Esophagus mucosa (tissue), 1 donor: ENCODE data around the gene CSRP1. TPM values are rescaled to one million over a fixed set of nuclear protein-coding genes. Genes with fewer than 3 reads are reported as not detected.
"Not testable (repeated sequence)": the region's sequence is repeated elsewhere in the genome, so short reads cannot be mapped to it uniquely, and the experiment has no call there.

Source experiments
- ATAC-seq: fragments of 200-7000 bp; cut with Tn5 transposase; one replicate; pipeline ENCODE4 v1.9.1; 2020
- total RNA-seq: library from RNA; stranded (reverse); gene quantifications from one replicate; pipeline ENCODE4 v1.2.4, GENCODE V29; 2023
- donor health status: DM: yes; HTN: yes; CAD: no.

The CSRP1 gene
- total RNA-seq, 1 donor from 2014 or later = 115 TPM

GRCh38 chr1:201496296-201496690 lies 10.6 kb downstream of the CSRP1 start:
- no peak for ATAC-seq

DNA sequence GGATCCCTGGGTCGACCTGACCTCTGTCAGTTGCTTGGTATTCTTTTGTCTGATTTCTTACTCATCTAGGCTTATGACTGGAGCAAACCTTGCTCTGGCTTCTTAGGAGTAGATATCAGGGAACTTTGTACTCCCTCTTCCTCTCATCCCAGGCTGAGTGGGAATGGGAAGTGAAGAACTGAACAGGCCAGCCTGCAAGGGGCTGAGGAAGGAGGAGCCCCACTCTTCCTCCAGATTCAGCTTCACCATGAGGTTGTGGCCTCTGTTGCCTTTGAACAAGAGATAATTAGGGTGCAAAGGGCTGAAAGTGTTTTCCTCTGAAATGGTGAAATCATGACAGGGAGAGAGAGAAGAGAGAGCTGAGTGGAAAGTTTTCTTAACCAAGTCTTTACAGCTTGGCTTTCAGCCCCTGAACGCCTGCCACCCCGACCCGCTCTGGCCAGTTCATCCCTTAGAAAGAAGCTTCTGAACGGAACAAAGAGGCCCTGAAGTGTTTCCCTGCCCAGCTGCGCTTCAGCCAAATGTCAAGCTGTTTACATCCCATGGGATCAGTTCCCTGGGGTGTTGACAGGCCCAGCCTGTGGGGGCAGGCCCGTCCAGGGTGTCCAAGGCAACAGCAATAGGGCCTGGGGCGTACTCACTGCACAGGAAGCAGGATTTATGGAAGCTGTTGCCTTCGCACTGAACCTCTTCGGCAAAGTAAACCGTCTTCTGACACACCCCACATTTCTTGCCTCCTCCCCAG lies 11.2 kb downstream of the CSRP1 start:
- peak; percentile 86 for ATAC-seq

- ATAC-seq = no peak
These were observed 12.9 kb downstream of the CSRP1 start for GRCh38 chr1:201493757-201494617.

DNA sequence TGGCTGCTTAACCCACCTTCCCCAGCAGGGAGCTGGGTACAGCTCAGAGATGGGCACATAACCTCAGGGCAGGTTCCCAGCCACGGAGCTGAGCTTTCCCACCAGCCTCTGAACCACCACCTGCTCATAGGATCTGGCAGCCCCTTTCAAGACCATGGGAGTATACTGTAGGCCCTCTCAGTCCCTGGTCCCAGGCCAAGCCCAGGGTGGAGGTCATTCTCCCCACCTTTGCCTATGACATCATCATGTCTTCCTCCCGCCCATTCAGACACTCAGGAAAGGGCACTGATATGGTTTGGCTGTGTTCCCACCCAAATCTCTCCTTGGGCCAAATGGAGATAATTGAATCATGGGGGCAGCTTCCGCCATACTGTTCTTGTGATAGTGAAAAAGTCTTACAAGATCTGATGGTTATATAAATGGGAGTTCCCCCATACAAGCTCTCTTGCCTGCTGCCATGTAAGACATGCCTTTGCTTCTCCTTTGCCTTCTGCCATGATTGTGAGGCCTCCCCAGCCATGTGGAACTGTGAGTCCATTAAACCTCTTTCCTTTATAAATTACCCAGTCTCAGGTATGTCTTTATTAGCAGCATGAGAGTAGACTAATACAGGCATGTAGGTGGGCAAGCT lies 13.8 kb downstream of the CSRP1 start:
- not testable (repeated sequence) for ATAC-seq

DNA sequence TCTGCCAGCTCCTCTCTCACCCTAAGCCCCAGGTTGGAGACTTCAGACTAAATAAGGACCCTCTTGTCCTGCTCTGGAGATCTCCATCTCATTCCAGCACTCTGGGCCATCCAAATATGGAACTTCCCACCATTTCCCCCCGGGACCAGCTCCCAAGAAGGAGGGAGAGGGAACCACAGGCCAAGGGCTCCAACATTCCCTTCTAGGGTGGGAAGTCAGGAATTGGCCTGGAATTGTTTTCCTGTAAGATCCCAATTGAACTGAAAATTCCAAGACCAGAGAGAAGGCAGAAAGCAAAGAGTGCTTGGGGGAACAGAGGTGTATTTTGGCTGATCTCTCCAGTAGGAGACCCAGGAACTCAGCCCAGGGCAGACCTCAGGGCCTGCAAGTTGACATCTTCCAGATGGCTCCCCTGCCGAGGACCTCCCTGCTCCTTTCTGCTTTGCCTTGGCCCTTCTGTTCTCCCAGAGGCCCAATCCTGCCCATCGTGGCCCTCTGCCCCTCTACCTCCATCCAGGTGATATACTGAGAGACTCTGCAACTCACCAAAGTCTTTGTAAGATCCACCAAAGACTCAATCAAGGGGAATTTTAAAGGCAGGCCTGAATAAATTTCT lies 14.9 kb downstream of the CSRP1 start:
- ATAC-seq = no peak

DNA sequence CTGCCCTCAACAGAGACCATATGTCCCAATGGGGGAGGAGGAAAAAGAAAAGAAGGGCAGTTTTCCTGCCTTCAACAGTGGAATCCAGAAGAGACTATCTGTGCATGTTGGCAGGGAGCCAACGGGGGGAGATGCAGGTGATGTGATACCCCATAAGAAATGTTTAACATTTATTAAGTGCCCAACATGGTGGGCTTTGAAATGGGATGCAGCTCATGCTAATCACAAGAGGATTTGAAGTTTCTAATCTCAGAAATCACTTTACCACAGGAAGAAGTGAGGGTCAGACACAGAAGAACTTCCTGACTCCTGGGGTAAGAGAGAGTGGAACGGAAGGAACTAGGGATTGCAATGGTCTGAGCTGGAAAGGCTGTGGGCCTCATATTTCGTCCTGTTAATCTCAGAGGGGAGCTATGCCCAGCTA lies 16.2 kb downstream of the CSRP1 start:
- no peak for ATAC-seq

DNA sequence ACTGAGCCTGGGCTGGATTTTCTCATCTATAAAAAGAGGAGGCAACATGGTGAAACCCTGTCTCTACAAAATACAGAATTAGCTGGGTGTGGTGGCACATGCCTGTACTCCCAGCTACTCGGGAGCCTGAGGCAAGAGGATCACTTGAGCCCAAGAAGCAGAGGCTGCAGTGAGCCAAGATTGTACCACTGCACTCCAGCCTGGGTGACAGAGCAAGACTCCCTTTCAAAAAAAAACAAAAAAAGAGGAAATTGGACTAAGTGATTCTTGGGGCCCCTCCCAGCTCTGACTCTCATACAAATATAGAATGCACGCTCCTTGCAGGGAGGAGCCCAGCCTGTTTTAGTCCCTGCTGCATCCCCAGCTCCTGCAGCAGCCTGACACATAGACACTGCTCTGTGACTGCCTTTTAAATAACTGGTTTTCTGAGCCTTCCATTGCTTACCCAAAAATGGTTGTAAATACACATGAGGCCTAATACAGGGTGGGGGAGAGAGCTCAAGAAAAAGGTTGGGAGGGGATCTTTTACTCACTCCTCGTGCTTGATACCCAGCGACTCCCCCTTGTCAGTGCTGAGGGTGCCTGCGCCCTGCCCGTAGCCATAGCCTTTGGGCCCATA lies 17.2 kb downstream of the CSRP1 start:
- ATAC-seq = peak; percentile 29

DNA sequence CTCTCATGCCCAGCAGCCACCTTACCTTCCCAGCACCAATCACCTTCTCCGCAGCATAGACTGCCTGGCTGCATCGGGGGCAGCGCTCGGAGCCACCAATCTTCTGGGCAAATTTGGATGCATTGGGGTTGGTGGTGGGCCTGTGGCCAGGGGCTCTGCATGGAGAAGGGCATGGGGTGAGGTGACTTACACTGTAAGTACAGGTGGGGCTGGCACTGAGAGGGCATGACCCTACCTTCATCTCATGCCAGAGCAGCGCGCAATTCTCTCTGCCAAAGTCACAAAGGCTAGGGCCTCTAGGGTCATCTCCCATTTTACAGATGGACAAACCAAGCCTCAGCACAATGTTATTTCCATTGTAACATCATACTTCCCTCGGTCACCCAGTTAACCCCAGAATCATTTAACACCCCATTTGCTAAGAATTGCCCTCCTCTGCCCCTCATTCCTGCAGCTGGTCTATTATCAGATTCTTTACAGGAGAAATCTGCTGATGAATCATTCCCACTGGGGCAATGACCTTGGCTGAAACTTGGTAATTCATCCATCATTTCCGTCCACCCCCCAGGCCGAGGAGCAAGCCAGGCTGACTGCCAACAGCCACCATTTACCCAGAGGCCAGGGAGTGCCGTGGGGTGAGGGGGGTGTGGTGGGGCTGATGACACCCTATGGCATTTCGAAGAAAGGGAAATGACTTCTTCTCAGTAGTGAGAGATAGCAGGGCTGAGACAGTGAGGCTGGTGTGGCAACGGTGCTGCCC lies 17.9 kb downstream of the CSRP1 start:
- ATAC-seq = peak; percentile 67

DNA sequence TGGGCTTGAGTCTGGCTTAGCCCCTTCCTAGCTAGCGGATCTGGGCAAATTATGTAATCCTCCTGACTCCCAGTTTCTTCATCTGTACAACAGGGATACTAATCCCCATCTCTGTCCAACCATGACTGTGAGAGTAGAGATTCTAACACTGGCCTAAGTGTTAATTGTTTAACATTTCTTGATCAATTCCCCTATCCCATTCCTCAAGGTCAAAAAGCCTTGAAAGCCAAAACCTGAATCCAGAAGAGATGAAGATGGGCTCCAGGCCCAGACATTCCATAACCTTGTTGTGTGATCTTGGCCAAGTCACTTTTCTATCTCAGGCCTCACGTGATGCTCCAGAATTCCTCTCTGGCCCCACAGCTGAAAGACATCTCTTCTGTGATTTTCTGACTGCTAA lies 19.2 kb downstream of the CSRP1 start:
- no peak for ATAC-seq

DNA sequence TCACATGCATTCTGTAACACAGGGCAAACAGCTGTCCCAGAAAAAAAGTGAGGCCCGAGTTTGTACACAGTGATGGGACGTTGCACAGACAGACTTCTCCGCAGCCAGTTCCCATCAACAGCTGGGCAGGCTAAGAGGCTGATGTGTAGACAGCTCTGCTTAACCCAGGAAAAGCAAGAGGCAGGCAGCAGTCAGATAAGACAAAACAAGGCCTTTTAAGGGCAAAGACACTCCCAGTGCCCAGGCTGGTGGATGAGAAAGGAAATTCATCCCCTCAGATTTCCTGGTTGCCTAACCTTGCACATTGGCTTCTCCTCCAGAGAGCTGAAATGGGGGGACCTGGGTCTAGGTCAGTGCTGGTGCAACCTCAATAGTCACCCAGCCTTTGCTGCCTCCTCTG lies 20.7 kb downstream of the CSRP1 start:
- ATAC-seq = no peak

GRCh38 chr1:201485184-201485774 lies 21.6 kb downstream of the CSRP1 start:
- ATAC-seq = no peak

DNA sequence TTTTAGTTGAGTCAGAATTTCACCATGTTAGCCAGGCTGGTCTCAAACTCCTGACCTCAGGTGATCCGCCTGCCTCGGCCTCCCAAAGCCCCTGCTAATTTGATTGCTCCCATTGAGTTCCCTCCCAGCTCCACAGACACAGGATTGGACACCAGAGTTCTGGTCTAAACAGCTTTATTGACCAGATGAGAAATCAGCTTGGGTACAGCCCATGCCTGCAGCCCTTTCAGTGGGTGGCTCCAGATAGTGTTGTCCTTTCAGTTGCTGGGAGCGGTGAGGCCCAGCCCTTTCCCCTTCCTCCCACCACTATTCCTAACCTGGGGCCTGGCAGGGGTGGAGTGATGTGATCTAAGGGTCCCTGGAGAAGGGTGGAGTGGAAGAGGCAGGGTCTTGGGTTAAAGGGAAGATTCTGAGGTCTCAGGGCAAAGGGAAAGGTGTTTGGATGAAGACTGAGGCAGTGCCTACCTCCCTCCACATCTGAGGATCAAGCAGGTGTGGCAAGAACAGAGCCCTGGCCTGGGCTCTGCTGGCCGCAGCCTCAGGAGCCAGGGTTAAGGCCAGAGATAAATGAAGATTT lies 23.5 kb downstream of the CSRP1 start:
- no peak for ATAC-seq

DNA sequence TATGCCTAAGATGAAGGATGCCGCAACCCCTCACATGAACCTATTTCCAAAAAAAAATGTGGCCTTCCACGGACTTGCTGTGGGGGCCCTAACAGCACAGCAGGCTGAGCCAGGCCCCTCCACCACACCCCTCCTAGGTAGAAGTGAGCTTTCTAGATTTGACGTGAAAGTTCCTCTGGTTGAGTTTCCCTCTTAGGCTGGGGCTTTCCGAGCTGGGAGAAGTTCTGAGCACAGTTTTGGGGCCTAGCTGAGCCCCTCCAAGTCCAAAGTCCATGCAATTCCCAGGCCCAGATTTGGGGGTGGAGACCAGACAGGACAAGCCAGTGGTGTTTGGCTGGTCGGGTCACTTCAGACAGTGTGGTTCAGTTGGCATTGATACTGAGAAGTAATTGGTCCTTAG lies 24.2 kb downstream of the CSRP1 start:
- no peak for ATAC-seq

- peak; percentile 67 for ATAC-seq
These were observed 25.0 kb downstream of the CSRP1 start for GRCh38 chr1:201481761-201482493.

GRCh38 chr1:201481004-201481380 lies 25.9 kb downstream of the CSRP1 start:
- ATAC-seq = peak; percentile 0

GRCh38 chr1:201480231-201481003 lies 26.5 kb downstream of the CSRP1 start:
- peak; percentile 83 for ATAC-seq

- no peak for ATAC-seq
These were observed 27.7 kb downstream of the CSRP1 start for GRCh38 chr1:201479201-201479730.

- ATAC-seq = not testable (repeated sequence)
These were observed 28.3 kb downstream of the CSRP1 start for GRCh38 chr1:201478666-201479065.
